ENCODE measurements around the gene THAP11.

THAP11 gene

GRCh38 chr16:67872631-67873434 is 30.7 kb downstream of the THAP11 start, which contains the start of gene EDC4:
EDC4 (plus strand) TSS chr16:67873052; CDS start chr16:67873262, 210 bp downstream.
- ATAC-seq (replicated peaks; ENCODE audit: extremely low read depth, poor library complexity, severe bottlenecking) (peak; percentile 90), DNase-seq (ENCODE audit: low spot score in 2 of 2) (peak; percentile 80 to 82)
- H3K27me3 Mint-ChIP-seq: no peaks in the 10 kb centered on the region
- H3K4me3 Mint-ChIP-seq: peak within 1 kb of the TSS; percentile 86
- H3K27ac Mint-ChIP-seq (ENCODE audit: low read depth): peak within 1 kb of the TSS; percentile 87
- H3K4me1 Mint-ChIP-seq: peaks cover 27% of the 10 kb centered on the region
- no peaks in the 10 kb centered on the region for H3K9me3 Mint-ChIP-seq
- H3K36me3 Mint-ChIP-seq (ENCODE audit: insufficient read depth): peaks cover 29% of the 10 kb centered on the region

GRCh38 chr16:67873435-67874370 is 31.6 kb downstream of the THAP11 start:
- peak; percentile 20 for ATAC-seq (replicated peaks; ENCODE audit: extremely low read depth, poor library complexity, severe bottlenecking)
- Mint-ChIP-seq H3K4me1 (peaks cover 27% of the 10 kb centered on the region), H3K27me3 (no peaks in the 10 kb centered on the region), H3K27ac (ENCODE audit: low read depth) (peak overlapping the region; percentile 87), H3K36me3 (ENCODE audit: insufficient read depth) (peaks cover 29% of the 10 kb centered on the region), H3K9me3 (no peaks in the 10 kb centered on the region), H3K4me3 (peak overlapping the region; percentile 86)
- DNase-seq (ENCODE audit: low spot score in 2 of 2): no peak

- Mint-ChIP-seq H3K36me3 (ENCODE audit: insufficient read depth) (peaks cover 28% of the 10 kb centered on the region), H3K4me1 (peaks cover 27% of the 10 kb centered on the region), H3K4me3 (peak overlapping the region; percentile 86), H3K27me3 (no peaks in the 10 kb centered on the region), H3K27ac (ENCODE audit: low read depth) (no peak overlapping the region), H3K9me3 (no peaks in the 10 kb centered on the region)
- ATAC-seq (replicated peaks; ENCODE audit: extremely low read depth, poor library complexity, severe bottlenecking): no peak
- DNase-seq (ENCODE audit: low spot score in 2 of 2): no peak
These were observed 32.3 kb downstream of the THAP11 start for GRCh38 chr16:67874372-67874771.

GRCh38 chr16:67877064-67877463 is 34.9 kb downstream of the THAP11 start:
- no peaks in the 10 kb centered on the region for H3K9me3 Mint-ChIP-seq

GRCh38 chr16:67878232-67878631 is 36.1 kb downstream of the THAP11 start:
- peaks cover 30% of the 10 kb centered on the region for H3K4me1 Mint-ChIP-seq
- H3K4me3 Mint-ChIP-seq: no peak overlapping the region
- H3K27me3 Mint-ChIP-seq: no peaks in the 10 kb centered on the region
- no peak overlapping the region for H3K27ac Mint-ChIP-seq (ENCODE audit: low read depth)
- no peak for ATAC-seq (replicated peaks; ENCODE audit: extremely low read depth, poor library complexity, severe bottlenecking)
- no peaks in the 10 kb centered on the region for H3K9me3 Mint-ChIP-seq
- DNase-seq (ENCODE audit: low spot score in 2 of 2): no peak
- peaks cover 27% of the 10 kb centered on the region for H3K36me3 Mint-ChIP-seq (ENCODE audit: insufficient read depth)

More at GRCh38 chr16:67877064-67877463, 34.9 kb downstream of the THAP11 start:
- Mint-ChIP-seq H3K4me1 (peaks cover 27% of the 10 kb centered on the region), H3K36me3 (ENCODE audit: insufficient read depth) (peaks cover 29% of the 10 kb centered on the region), H3K27ac (ENCODE audit: low read depth) (no peak overlapping the region), H3K27me3 (no peaks in the 10 kb centered on the region), H3K4me3 (no peak overlapping the region)
- no peak for ATAC-seq (replicated peaks; ENCODE audit: extremely low read depth, poor library complexity, severe bottlenecking)
- no peak for DNase-seq (ENCODE audit: low spot score in 2 of 2)

GRCh38 chr16:67878846-67879245 is 36.7 kb downstream of the THAP11 start:
- peaks cover 32% of the 10 kb centered on the region for H3K4me1 Mint-ChIP-seq
- H3K4me3 Mint-ChIP-seq: no peak overlapping the region
- no peaks in the 10 kb centered on the region for H3K9me3 Mint-ChIP-seq
- no peak for DNase-seq (ENCODE audit: low spot score in 2 of 2)
- H3K27ac Mint-ChIP-seq (ENCODE audit: low read depth): no peak overlapping the region
- no peaks in the 10 kb centered on the region for H3K27me3 Mint-ChIP-seq
- ATAC-seq (replicated peaks; ENCODE audit: extremely low read depth, poor library complexity, severe bottlenecking): no peak
- peaks cover 24% of the 10 kb centered on the region for H3K36me3 Mint-ChIP-seq (ENCODE audit: insufficient read depth)

GRCh38 chr16:67879462-67879861 is 37.3 kb downstream of the THAP11 start:
- peaks cover 26% of the 10 kb centered on the region for H3K4me1 Mint-ChIP-seq
- H3K4me3 Mint-ChIP-seq: no peak overlapping the region
- H3K36me3 Mint-ChIP-seq (ENCODE audit: insufficient read depth): peaks cover 23% of the 10 kb centered on the region
- no peaks in the 10 kb centered on the region for H3K9me3 Mint-ChIP-seq
- H3K27me3 Mint-ChIP-seq: no peaks in the 10 kb centered on the region
- ATAC-seq (replicated peaks; ENCODE audit: extremely low read depth, poor library complexity, severe bottlenecking) (no peak), DNase-seq (ENCODE audit: low spot score in 2 of 2) (no peak)
- H3K27ac Mint-ChIP-seq (ENCODE audit: low read depth): no peak overlapping the region

- DNase-seq (ENCODE audit: low spot score in 2 of 2): no peak
- no peak for ATAC-seq (replicated peaks; ENCODE audit: extremely low read depth, poor library complexity, severe bottlenecking)
- Mint-ChIP-seq H3K27ac (ENCODE audit: low read depth) (no peak overlapping the region), H3K27me3 (no peaks in the 10 kb centered on the region), H3K9me3 (no peaks in the 10 kb centered on the region), H3K4me1 (peaks cover 22% of the 10 kb centered on the region), H3K4me3 (no peak overlapping the region), H3K36me3 (ENCODE audit: insufficient read depth) (peaks cover 24% of the 10 kb centered on the region)
These were observed 37.8 kb downstream of the THAP11 start for GRCh38 chr16:67879936-67880335.

GRCh38 chr16:67880584-67880983 is 38.5 kb downstream of the THAP11 start:
- DNase-seq (ENCODE audit: low spot score in 2 of 2) (no peak), ATAC-seq (replicated peaks; ENCODE audit: extremely low read depth, poor library complexity, severe bottlenecking) (no peak)
- H3K27me3 Mint-ChIP-seq: no peaks in the 10 kb centered on the region
- H3K36me3 Mint-ChIP-seq (ENCODE audit: insufficient read depth): peaks cover 22% of the 10 kb centered on the region
- H3K4me1 Mint-ChIP-seq: peaks cover 16% of the 10 kb centered on the region
- no peaks in the 10 kb centered on the region for H3K9me3 Mint-ChIP-seq
- no peak overlapping the region for H3K4me3 Mint-ChIP-seq
- H3K27ac Mint-ChIP-seq (ENCODE audit: low read depth): peak overlapping the region; percentile 29

GRCh38 chr16:67881621-67882161 is 39.6 kb downstream of the THAP11 start:
- Mint-ChIP-seq H3K27me3 (no peaks in the 10 kb centered on the region), H3K4me3 (no peak overlapping the region), H3K9me3 (no peaks in the 10 kb centered on the region), H3K36me3 (ENCODE audit: insufficient read depth) (peaks cover 21% of the 10 kb centered on the region), H3K27ac (ENCODE audit: low read depth) (no peak overlapping the region), H3K4me1 (peaks cover 9% of the 10 kb centered on the region)
- DNase-seq (ENCODE audit: low spot score in 2 of 2) (no peak), ATAC-seq (replicated peaks; ENCODE audit: extremely low read depth, poor library complexity, severe bottlenecking) (no peak)

- no peak overlapping the region for H3K27ac Mint-ChIP-seq (ENCODE audit: low read depth)
- peaks cover 9% of the 10 kb centered on the region for H3K4me1 Mint-ChIP-seq
- H3K27me3 Mint-ChIP-seq: no peaks in the 10 kb centered on the region
- H3K36me3 Mint-ChIP-seq (ENCODE audit: insufficient read depth): peaks cover 19% of the 10 kb centered on the region
- DNase-seq (ENCODE audit: low spot score in 2 of 2) (no peak), ATAC-seq (replicated peaks; ENCODE audit: extremely low read depth, poor library complexity, severe bottlenecking) (no peak)
- no peaks in the 10 kb centered on the region for H3K9me3 Mint-ChIP-seq
- no peak overlapping the region for H3K4me3 Mint-ChIP-seq
These were observed 40.4 kb downstream of the THAP11 start for GRCh38 chr16:67882374-67883145.

All from central memory CD8-positive, alpha-beta T cell (primary cell).